Measurements from ENCODE around the gene MLLT1.
A peak's percentile ranks its signal among the peaks of the same experiment; 100 is the strongest.

MLLT1 gene

DNA sequence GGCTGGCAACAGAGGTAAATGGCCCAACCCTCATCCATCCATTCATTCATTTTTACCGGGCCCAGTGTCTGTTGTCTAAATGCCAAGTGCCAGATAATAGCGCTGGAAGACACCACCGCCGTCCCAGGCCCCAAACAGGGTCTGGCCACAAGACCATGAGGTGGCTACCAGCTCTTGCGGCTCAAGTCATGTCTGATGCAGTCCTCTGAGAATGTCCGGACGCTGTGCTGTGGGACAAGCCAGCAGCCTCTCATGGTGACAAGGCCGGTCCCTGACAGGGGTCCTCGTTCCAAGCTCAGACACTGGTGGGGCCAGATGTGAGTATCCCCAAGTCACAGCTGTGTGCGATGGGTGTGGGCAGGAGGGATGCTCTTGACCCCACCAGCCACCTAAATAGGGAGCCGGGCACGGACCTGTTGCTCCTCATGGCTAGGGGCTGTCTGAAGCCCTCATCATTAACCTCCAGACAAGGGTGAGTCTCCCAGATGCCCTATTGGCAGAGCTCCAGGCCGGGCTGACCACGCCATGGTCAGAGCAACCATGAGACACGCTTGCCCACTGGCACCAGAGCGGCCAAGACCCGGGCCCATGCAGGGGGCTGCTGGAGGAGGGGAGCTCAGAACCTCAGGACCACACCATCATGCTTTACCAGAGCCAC lies 58.4 kb downstream of the MLLT1 start:
- peaks cover 14% of the 10 kb centered on the region; the same call in 1 of the 2 replicates for H3K36me3 ChIP-seq (ENCODE audit: insufficient read depth, low read length)
- no peak overlapping the region for H3K27ac ChIP-seq
- H3K9ac ChIP-seq (ENCODE audit: insufficient read length), result no peak overlapping the region
- H3K9me3 ChIP-seq (ENCODE audit: low read depth, low read length), result no peaks in the 10 kb centered on the region
- no peak for TF ChIP-seq EZH2 (IDR thresholded peaks at IDR 0.05)
- TF ChIP-seq FOXP2 (optimal IDR thresholded peaks at IDR 0.05; ENCODE audit: control extremely low read depth, extremely low read length, insufficient read depth), result no peak
- no peak for TF ChIP-seq POLR2AphosphoS5 (IDR thresholded peaks at IDR 0.05; ENCODE audit: borderline replicate concordance, low read depth, low read length)
- no peak overlapping the region for H3K4me3 ChIP-seq
- DNase-seq (ENCODE audit: low read depth, low spot score), result no peak

DNA sequence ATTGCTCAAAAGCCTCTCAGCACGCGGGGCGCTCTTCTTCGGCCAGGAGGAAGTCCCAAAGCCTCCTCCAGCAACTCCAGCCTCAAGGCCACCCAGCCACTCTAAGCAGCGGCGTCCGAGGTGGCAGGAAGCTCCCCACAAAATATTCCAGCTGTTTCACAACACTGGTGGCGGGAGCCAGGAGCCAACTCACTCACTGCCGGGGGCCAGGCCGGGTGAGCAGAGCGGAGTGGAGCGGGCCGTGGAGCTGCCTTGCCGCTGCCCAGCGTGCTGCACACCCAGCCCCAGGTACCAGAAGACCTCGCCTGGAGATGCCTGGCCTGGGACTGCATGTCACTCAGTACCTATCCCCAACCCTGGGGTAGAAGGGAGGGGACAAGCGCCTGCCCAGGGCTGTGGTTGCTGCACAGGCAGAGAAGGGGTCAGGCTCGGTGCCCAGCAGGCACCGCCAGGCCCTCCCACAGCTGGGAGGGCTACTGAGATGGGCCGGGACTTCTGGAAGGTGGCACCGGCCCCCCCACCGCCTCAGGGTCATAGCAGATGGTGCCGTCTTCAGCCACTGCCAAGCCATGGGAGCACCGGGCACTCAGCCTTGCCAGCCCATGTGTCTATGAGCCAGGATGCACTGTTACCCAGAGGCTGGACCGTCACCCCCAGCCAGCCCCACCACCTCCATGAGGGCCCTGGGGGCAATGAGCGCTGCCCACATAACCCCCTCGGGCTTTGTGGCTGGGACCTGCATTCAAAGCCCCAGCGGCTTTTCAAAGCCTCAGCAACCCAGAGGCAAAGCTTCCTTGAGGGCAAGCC lies 59.2 kb downstream of the MLLT1 start:
- DNase-seq (ENCODE audit: low read depth, low spot score), result no peak
- Histone ChIP-seq H3K4me3 (no peak overlapping the region), H3K36me3 (ENCODE audit: insufficient read depth, low read length) (peaks cover 9% of the 10 kb centered on the region; the same call in 1 of the 2 replicates), H3K9ac (ENCODE audit: insufficient read length) (no peak overlapping the region), H3K27ac (no peak overlapping the region), H3K9me3 (ENCODE audit: low read depth, low read length) (no peaks in the 10 kb centered on the region)
- TF ChIP-seq POLR2AphosphoS5 (IDR thresholded peaks at IDR 0.05; ENCODE audit: borderline replicate concordance, low read depth, low read length) (no peak), FOXP2 (optimal IDR thresholded peaks at IDR 0.05; ENCODE audit: control extremely low read depth, extremely low read length, insufficient read depth) (no peak), EZH2 (IDR thresholded peaks at IDR 0.05) (no peak)

DNA sequence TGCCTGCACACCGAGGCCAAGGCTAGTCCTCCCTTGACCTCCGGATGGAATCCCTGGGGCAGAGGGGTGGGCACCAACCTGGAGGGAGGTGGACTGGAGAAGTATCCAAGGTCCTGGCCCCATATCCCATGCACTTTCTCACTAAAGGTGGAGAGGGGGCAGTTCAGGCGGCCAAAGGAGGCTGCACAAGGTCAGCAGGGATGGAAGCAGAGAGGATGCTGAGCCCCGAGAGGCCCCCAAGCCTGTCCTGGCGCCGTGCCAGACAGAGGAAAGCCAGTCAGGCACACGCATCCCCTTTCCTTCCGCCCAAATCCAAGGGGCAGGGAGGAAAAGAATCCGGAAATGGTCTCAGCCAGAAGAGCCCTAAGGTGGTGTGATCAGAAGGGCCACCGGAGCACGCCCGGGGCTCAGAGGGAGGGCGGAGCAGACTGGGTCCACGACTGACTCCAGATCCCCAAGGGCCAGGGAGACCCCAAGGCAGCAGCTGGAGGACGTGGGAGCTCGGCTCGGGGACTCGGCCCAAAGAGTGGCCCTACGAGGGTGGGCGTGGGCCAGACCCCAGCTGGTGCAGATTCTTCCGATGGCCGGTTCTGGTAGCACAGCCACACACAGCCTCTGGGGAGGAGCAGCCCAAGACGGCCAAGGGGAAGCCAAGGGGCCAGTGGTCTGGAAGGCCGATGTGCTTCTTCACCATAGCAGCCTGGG lies 60.0 kb downstream of the MLLT1 start:
- H3K4me3 ChIP-seq, result no peak overlapping the region
- TF ChIP-seq EZH2 (IDR thresholded peaks at IDR 0.05) (no peak), FOXP2 (optimal IDR thresholded peaks at IDR 0.05; ENCODE audit: control extremely low read depth, extremely low read length, insufficient read depth) (no peak), POLR2AphosphoS5 (IDR thresholded peaks at IDR 0.05; ENCODE audit: borderline replicate concordance, low read depth, low read length) (no peak)
- H3K36me3 ChIP-seq (ENCODE audit: insufficient read depth, low read length), result peaks cover 9% of the 10 kb centered on the region; the same call in 1 of the 2 replicates
- DNase-seq (ENCODE audit: low read depth, low spot score), result no peak
- H3K27ac ChIP-seq, result no peak overlapping the region
- no peaks in the 10 kb centered on the region for H3K9me3 ChIP-seq (ENCODE audit: low read depth, low read length)
- no peak overlapping the region for H3K9ac ChIP-seq (ENCODE audit: insufficient read length)

DNA sequence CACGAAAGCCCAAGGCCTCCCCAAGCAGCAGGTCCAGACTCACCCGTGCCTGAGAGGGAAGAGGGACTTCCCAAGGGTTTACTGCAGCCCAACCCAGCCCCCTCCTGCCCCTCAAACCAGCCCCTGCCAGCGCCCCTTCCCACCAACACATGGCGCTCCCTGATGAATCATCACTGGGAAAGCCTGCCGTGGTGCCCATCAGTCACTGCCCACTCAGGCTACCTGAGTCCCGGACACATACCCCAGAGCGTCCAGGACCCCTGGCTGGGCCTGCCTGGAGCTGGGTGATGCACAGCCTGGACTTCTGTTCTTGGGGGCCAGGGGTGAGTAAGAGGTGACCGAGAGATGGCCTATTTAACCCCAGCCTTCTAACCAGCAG lies 60.6 kb downstream of the MLLT1 start:
- H3K36me3 ChIP-seq (ENCODE audit: insufficient read depth, low read length), result peaks cover 9% of the 10 kb centered on the region; the same call in 1 of the 2 replicates
- TF ChIP-seq EZH2 (IDR thresholded peaks at IDR 0.05) (no peak), FOXP2 (optimal IDR thresholded peaks at IDR 0.05; ENCODE audit: control extremely low read depth, extremely low read length, insufficient read depth) (no peak), POLR2AphosphoS5 (IDR thresholded peaks at IDR 0.05; ENCODE audit: borderline replicate concordance, low read depth, low read length) (no peak)
- H3K27ac ChIP-seq, result no peak overlapping the region
- no peak overlapping the region for H3K4me3 ChIP-seq
- DNase-seq (ENCODE audit: low read depth, low spot score), result no peak
- H3K9ac ChIP-seq (ENCODE audit: insufficient read length), result no peak overlapping the region
- no peaks in the 10 kb centered on the region for H3K9me3 ChIP-seq (ENCODE audit: low read depth, low read length)

DNA sequence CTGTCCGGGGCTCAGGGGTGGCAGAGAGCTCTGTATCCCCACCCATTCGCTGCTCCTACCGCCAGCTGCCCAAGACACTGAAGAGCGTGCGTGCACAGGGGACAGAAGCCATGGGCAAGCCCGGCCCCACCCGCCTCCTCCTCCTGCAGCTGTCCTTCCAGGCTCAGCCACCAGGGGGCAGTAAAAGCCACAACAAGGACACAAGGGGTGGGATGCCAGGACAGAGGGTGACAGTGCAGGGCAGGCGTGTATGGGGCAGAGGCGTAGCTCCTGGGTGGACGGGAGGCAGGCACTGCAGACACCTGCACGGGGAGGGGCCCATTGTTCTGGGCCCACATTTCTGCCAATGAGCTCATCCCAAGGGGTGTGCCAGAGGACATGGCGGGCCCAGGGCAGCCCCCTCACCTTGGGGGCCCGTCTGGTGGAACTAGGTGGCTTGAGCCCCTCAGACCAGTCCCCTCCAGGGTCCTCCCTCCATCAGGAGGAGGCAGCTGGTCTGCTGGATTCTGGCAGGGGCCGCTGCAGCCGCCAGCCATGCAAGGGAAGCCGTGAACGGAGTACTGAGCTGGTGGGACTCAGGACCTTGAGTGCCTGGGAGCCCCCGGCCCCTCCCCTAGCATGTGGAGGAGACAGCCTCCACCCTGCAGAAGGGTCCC lies 61.2 kb downstream of the MLLT1 start:
- H3K9me3 ChIP-seq (ENCODE audit: low read depth, low read length), result no peaks in the 10 kb centered on the region
- no peak overlapping the region for H3K4me3 ChIP-seq
- TF ChIP-seq FOXP2 (optimal IDR thresholded peaks at IDR 0.05; ENCODE audit: control extremely low read depth, extremely low read length, insufficient read depth), result no peak
- no peak for TF ChIP-seq EZH2 (IDR thresholded peaks at IDR 0.05)
- TF ChIP-seq POLR2AphosphoS5 (IDR thresholded peaks at IDR 0.05; ENCODE audit: borderline replicate concordance, low read depth, low read length), result no peak
- no peak for DNase-seq (ENCODE audit: low read depth, low spot score)
- H3K9ac ChIP-seq (ENCODE audit: insufficient read length), result no peak overlapping the region
- peaks cover 9% of the 10 kb centered on the region; the same call in 1 of the 2 replicates for H3K36me3 ChIP-seq (ENCODE audit: insufficient read depth, low read length)
- H3K27ac ChIP-seq, result no peak overlapping the region

DNA sequence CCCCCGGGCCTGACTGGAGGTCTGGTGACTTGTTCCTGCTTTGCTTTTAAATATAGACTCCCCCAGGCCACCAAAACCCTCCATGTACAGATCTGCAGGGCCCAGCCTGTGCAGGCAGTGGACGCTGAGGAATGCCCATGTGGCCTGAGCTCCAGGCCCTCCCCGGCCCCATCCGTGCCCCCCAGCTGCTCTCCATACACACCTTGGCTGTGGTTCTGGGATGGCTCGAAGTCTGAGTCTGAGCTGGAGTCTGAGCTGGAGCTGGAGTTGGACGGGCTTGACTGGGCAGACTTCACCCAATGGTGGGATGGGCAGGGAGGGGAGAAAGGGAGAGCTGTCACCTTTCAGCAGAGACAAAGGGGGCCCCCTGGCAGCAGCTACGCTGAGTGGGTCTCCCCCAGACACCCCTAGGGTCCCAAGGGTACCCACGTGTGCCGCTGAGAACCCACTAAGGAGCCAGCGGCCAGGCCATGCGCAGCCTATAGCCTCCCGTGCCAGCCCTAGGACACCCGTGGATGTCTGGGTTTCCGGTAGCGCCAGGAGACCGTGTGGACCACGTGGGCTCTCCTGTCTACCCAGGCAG lies 61.9 kb downstream of the MLLT1 start:
- DNase-seq (ENCODE audit: low read depth, low spot score), result no peak
- H3K9me3 ChIP-seq (ENCODE audit: low read depth, low read length), result no peaks in the 10 kb centered on the region
- no peak overlapping the region for H3K9ac ChIP-seq (ENCODE audit: insufficient read length)
- H3K4me3 ChIP-seq, result peak overlapping the region; percentile 54; the same call in 1 of the 2 replicates
- peak overlapping the region; percentile 85 for H3K27ac ChIP-seq
- TF ChIP-seq POLR2AphosphoS5 (IDR thresholded peaks at IDR 0.05; ENCODE audit: borderline replicate concordance, low read depth, low read length) (no peak), EZH2 (IDR thresholded peaks at IDR 0.05) (no peak), FOXP2 (optimal IDR thresholded peaks at IDR 0.05; ENCODE audit: control extremely low read depth, extremely low read length, insufficient read depth) (no peak)
- peaks cover 9% of the 10 kb centered on the region; the same call in 1 of the 2 replicates for H3K36me3 ChIP-seq (ENCODE audit: insufficient read depth, low read length)

DNA sequence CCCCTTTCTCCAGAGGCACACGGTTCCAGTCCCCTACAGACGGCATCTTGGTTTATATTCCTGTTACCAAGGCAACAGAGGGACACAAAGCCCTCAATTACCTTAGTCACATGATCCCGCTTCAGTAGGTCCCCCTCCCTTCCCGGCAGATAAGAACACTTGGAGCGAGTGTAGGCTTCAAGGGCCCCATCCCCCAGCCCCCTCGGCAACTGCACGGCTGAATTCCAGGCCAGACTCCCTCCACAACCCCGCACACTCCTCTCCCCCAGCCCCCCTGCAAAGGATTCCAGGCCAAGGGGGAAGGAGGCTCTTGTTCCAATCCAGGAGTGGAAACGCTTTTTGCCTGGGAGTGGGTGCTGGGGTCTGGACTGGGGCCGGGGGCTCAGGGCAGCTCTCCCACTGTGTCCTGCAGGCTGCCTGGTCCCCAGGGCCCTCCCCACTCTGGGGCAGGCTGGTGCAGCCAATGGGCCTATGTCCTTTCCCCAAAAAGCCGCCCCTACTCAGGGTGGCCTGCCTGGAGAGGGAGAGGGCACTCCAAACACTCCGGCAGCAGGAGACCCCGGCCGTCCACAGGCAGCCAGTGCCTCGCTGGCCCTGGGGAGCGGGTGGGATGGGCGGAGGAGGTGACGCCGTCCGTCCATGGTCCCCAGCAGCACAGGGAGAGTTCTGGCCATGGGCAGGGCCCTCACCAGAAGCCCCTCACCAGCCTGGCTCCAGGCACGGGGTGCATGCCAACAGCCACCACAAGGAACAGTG lies 62.6 kb downstream of the MLLT1 start:
- Histone ChIP-seq H3K9ac (ENCODE audit: insufficient read length) (peak overlapping the region; percentile 51), H3K4me3 (peak overlapping the region; percentile 54), H3K9me3 (ENCODE audit: low read depth, low read length) (no peaks in the 10 kb centered on the region), H3K27ac (peak overlapping the region; percentile 85), H3K36me3 (ENCODE audit: insufficient read depth, low read length) (peaks cover 9% of the 10 kb centered on the region; the same call in 1 of the 2 replicates)
- peak; percentile 59 for DNase-seq (ENCODE audit: low read depth, low spot score)
- TF ChIP-seq FOXP2 (optimal IDR thresholded peaks at IDR 0.05; ENCODE audit: control extremely low read depth, extremely low read length, insufficient read depth) (no peak), POLR2AphosphoS5 (IDR thresholded peaks at IDR 0.05; ENCODE audit: borderline replicate concordance, low read depth, low read length) (no peak), EZH2 (IDR thresholded peaks at IDR 0.05) (no peak)

Measured in SK-N-MC (cell line).